A549 treated with GW870086 at 1 μM for 4 hours (cell line): ENCODE data around the gene ATG13. TPM values are rescaled to one million over a fixed set of nuclear protein-coding genes. Genes with fewer than 3 reads are reported as not detected.

Experiments used
- total RNA-seq: library from RNA; stranded (reverse); fragments of 200-300 nt; extraction: Qiagen RNA extraction; gene quantifications from 5 replicates; pipeline ENCODE4 v1.2.3, GENCODE V29; 2022; ENCODE audit warnings: low read depth

ATG13 gene
- total RNA-seq, result 45.3 to 59.8 TPM (median 58.9 TPM) in 5 replicates

GRCh38 chr11:46617134-46617971, at the start of gene ATG13, which contains the start of gene HARBI1:
TSS of gene ATG13 (plus strand) at chr11:46617553. CDS start at chr11:46644292, 26,739 bp downstream.
TSS of gene HARBI1 (minus strand) at chr11:46617227. CDS start at chr11:46616237, 990 bp downstream.

DNA sequence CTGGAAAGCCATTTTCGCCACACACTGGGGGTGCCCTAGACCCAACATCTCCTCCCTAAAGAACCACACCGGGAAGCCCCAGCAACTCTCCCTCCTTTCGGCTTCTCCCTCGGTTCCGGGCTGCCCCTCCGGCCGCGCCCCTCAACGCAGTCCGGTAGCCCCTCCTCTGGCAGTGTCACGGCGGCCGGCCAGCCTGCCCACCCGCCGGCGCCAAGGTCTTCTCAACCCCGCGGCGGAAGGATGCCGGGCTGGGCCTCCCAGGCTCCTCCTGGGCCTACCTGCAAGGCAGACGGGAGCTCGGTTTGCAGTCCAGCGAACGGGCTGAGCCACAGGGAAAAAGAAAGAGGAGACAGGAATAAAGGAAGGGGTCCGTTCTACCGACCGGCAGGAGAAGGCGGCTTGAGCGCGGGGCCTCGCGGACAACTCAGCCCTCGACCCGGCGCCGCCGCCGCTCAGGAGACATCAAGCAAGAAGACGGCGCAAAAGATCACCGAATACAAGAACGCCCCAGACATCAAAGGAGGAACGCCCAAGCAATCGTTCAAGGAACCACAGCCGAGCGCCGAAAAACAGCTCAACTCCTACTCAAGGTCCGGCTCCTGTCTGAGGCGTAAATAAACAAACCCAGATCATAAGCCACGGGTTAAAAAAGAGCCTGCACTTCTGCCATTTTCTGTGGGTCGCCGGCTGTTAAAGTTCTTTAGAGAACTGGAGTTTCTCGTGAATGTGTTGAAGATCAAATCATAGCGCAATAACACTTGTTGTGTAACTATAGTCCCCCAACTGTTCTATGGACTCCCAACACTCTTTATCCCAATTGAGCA, 23.6 kb upstream of the ATG13 start, which contains the start of gene AMBRA1:
TSS of gene AMBRA1 (minus strand) at position 474 of the 824 bp plus-strand sequence. CDS start 45,643 bp downstream, outside the sequence.

DNA sequence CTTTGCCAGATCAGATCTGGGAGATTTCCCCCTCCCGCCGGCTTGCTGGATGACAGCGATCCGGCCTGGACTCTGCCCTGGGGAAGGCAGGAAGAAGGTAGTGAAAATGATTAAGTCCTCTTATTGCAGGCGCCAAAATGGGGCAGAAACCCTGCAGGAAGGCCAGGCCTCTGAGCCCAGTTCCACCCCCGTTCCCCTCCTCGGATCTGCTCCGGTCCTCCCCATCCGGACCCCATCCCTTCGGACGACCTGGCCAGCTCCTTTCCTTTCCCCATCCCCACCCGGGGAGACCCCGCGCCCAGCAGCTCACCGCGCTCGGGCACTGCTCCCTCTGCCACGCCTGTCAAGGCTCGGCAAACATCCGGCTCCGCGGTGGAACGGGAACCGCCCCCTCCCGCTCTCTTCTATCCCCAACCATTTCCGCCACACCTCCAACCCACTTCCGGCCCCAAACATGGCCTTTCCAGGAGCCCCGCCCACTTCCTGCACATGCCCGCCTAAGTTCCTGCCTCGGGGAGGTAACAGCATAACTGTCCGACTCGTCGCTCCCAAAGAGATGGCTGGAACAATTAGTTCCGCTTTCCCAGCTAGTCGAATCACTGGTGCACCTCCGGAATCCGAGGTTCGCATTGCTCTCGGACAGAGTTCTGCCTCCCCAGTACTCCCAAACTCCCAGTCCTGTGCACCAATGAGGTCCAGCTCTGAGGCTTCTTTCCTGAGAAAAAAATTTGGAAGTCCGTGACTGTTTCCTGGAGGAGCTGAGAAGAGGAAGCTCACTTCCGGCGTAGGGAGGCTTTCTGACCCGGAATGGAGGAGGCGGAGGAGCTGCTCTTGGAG, 83.1 kb downstream of the ATG13 start, which contains the start of the genes ARHGAP1 and ZNF408:
TSS of gene ARHGAP1 (minus strand) at position 379 of the 837 bp plus-strand sequence. CDS start 4,512 bp downstream, outside the sequence.
TSS of gene ZNF408 (plus strand) at position 791 of the 837 bp plus-strand sequence. CDS start at position 808, 17 bp downstream.

GRCh38 chr11:46719048-46719542, 101.7 kb downstream of the ATG13 start, which contains the start of gene F2:
TSS of gene F2 (plus strand) at chr11:46719213. CDS start at chr11:46719236, 23 bp downstream.

Other genes starting within 250 kb of the ATG13 start
- gene MDK, start 235.9 kb upstream of the ATG13 start, total RNA-seq, result 15.7 to 19.8 TPM (median 18.8 TPM) in 5 replicates
- gene CHRM4, start 225.8 kb upstream of the ATG13 start, total RNA-seq, result 0.30 to 0.66 TPM (median 0.50 TPM) in 5 replicates
- gene AMBRA1, start 23.5 kb upstream of the ATG13 start, total RNA-seq, result 12.9 to 16.4 TPM (median 14.0 TPM) in 5 replicates
- 5.0 to 7.0 TPM (median 5.8 TPM) in 5 replicates for gene HARBI1, start 326 bp upstream of the ATG13 start, total RNA-seq
- gene ARHGAP1, start 83.1 kb downstream of the ATG13 start, total RNA-seq, result 54.6 to 62.8 TPM (median 57.6 TPM) in 5 replicates
- 17.0 to 22.4 TPM (median 18.4 TPM) in 5 replicates for gene ZNF408, start 83.5 kb downstream of the ATG13 start, total RNA-seq
- gene F2, start 101.7 kb downstream of the ATG13 start, total RNA-seq, result 1.9 to 2.6 TPM (median 2.2 TPM) in 5 replicates
- gene CKAP5, start 228.7 kb downstream of the ATG13 start, total RNA-seq, result 58.0 to 72.9 TPM (median 66.9 TPM) in 5 replicates